ENCODE results near the gene DRC3.
"Not testable (repeated sequence)": the region's sequence is repeated elsewhere in the genome, so short reads cannot be mapped to it uniquely, and the experiment has no call there.

Gene DRC3

DNA sequence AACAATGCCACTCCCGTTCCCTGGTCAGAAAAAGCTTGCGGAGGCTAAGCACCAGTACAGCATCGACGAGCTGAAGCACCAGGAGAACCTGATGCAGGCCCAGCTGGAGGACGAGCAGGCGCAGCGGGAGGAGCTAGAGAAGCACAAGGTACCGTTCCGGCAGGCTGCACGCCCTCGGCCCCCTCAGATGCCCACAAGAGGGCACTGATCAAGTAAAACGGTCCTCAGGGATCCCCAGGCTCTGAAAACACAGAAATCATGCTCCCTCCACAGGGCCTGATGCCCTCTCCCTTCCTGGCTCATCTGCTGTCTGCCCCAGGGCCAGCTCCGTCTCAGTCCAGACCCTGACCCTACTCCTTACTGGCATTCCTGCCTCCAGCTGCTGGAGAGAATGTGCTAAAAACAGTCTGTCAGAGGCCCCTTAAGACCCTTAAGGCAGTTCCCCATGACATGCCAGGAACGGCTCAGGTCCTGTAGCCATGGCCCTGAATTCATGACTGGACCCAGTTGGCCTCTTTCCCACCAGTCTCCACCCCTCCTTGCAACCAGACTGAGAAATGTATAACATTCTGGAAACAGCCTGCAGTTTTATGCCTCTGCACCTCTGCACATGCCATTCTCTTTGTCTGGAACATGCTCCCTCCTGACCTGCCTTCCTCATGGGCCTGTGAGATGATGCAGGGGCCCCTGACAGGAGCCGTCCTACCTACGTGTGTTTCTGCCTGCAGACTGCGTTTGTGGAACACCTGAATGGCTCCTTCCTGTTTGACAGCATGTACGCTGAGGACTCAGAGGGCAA, 21.8 kb downstream of the DRC3 start:
- peak; percentile 25 for FAIRE-seq

DNA sequence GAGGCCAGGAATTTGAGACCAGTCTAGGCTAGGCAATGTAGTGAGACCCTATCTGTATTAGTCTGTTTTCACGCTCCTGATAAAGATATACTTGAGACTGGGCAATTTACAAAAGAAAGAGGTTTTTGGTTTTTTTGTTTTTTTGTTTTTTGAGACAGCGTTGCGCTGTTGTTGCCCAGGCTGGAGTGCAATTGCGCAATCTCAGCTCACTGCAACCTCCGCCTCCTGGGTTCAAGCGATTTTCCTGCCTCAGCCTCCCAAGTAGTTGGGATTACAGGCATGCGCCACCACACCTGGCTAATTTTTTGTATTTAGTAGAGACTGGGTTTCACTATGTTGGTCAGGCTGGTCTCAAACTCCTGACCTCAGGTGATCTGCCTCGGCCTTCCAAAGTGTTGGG, 23.2 kb downstream of the DRC3 start:
- not testable (repeated sequence) for FAIRE-seq

GRCh38 chr17:17998934-17999333, 26.3 kb downstream of the DRC3 start:
- no peak for FAIRE-seq

DNA sequence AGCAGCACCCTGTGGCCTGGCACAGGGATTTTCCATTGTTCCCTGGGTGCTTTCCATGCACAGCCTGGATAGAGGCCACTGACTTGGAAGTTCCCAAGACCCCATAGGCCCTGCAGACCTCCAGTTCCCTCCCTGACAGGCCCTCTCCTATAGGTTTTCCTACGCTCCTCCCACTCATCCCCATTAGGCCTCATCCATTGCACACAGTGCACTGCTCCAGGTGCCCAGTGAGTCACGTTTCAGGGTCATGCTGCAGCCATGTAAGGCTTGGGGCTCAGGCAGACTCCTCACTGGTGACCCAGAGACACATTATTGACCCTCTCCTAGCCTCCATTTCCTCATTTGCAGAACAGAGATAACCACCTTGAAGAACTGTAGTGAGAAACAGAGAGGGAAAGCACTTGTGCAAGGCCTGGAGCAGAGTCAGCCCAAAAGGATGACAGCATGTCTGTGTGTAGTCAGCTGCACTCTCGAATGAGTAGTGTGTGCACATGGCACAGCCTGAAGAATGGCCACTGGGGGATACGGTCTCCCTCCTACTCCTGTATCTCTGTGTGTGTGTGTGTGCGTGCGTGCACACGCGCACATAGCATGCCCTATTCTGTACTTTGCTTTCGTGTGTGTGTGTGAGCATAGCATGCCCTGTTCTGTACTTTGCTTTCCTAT, 26.8 kb downstream of the DRC3 start:
- no peak for FAIRE-seq

- no peak for FAIRE-seq
These were observed 27.4 kb downstream of the DRC3 start for GRCh38 chr17:18000030-18000408.

- FAIRE-seq, result no peak
These were observed 29.5 kb downstream of the DRC3 start for GRCh38 chr17:18002171-18002570.

DNA sequence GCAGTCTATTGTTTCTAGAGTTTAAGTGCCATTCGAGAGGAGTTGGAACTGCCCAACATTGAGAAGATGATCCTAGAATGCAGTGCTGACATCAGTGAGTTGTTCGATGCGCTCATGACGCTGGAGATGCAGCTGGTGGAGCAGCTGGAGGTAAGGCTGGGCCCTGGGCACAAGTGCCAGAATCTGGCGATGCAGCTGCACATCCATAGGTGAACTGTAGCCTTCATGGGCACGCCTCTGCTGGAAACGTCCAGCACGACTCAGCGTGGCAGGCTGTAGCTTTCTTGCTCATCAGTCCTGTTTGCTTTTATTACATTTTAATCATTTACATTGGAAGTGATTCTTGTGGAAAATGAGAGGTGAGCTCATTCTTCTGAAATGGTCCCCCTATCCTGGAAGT, 31.7 kb downstream of the DRC3 start:
- FAIRE-seq, result no peak

DNA sequence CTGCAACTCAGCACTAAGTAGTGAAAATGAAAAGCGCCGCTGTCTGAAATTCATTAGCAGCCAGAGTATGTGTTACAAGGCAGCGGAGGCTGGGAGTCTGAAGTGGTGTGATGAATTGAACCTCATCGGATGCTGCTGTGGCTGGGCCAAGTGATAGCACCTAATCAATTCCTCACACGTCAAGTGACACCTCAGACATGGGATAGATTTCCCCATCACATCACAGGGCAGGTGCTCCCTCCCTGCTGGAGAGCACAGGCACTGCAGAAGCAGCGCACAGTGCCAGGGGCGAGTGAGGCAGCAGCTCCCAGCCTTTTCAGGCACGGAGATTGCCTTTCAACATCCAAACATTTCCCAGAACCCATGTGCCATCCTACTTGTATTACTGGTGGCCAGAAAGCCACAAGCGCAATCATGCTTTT, 32.2 kb downstream of the DRC3 start:
- no peak for FAIRE-seq

- no peak for FAIRE-seq
These were observed 32.8 kb downstream of the DRC3 start for GRCh38 chr17:18005496-18005895.

DNA sequence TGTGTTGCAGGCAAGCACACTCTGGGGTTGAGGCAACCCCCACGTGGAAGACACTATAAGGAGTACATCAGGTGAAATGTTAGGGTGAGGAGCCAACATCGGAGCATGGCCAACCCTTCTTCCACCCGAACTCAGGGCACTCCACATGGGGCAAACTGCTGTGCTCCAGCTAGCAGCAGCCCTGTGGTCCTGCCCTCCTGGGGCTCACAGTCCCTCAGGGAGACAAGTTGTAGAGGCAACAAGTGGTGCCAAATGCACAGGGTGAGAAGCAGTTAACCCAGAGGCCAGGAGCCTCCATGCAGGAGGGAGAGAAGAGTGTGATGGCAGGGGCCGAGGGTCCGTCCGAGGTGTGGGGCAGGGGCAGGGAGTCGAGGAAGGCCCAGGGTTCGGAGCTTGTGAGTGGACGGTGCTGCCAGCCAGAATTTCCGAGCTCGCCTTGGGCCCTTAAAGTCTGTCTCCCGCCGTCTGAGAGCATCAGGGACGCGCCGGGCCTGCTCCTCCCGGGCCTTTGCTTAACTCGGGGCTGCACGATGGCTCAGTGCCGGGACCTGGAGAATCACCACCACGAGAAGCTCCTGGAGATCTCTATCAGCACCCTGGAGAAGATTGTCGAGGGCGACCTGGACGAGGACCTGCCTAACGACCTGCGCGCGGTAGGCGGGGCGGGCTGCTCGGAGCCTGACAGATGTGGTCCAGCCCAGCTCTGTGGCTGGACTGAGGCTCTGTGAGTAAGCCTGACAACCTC, 34.0 kb downstream of the DRC3 start:
- no peak for FAIRE-seq

DNA sequence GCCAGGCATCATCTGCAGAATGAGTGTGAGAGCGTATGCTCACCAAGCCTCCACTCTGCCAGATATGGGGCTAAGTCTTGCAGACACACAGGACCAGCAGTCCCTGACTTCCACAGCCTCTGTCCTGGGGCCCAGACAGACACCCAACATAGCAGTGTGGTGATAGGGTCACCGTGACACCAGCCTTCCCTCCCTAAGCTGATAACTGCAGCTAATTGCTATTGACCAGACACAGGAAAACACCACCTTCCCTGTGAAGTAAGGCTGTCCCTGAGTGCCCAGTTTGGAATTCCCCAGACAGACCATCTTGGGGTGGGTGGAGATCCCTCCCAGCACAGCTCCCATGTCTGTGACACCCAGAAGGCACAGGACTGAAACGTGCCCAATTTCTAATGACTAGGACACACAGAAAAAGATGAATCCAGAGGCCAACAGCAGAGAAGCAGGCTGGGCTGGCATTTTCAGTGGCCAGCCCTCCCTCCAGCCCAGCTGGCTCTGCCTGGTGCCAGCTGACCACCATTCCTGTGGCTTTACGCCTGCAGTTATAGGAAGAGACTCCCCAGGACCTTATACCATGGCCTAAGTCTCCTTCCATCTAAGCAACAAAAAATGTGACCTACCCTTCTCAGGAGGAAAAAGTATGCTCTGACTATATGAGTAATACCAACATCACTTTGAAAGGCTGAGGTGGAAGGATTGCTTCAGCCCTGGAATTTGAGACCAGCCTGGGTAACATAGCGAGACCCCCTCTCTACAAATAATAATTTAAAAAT, 36.0 kb downstream of the DRC3 start:
- no peak for FAIRE-seq

DNA sequence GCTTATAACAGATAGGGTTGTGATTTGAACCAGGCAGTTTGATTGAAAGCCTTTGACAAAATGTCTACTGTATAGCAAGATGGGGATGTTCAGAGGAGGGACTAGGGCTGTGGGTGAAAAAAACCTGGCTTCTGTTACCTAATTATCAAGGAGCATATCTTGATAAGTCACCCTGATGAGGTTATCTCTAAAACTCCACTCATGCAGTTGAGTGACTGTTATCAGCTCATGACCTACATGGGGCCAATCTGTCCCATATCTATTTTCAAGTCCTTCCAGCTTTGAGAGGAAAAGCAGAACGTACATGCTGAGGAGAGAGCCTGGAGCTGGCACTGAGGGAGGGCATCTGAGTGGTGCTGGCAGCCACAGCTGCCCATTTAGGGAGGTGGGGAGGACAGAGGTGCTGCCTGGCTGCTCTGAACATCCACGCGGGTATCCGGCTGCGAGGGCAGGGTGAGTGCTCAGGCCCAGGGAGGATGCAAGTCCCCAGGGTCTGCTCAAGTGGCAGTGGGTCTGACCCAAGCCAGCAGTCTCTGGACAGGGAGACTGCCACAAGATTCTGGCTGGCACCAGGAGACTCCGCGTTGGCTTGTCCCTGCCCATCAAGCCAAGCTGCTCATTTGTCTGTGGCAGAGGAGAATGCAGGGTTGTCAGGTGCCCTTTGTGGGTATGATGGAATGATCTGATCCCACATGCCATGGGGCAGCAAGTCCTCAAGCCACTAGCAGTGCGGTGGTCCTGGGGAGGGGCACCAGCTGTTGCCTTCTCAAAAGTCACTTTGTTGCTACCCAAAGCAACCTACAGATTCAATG, 37.2 kb downstream of the DRC3 start:
- FAIRE-seq, result no peak

DNA sequence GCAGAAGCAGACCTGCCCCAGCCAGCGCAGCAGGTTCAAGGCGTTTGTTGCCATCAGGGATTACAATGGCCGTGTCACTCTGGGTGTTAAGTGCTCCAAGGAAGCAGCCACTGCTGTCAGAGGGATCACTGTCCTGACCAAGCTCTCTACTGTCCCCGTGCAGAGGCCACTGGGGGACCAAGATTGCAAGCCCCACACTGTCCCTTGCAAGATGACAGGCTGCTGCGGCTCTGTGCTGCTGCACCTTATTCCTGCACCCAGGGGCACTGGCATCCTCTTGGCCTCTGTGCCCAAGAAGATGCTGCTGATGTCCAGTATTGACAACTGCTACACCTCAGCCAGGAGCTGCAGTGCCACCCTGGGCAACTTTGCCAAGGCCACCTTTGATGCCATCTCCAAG, 38.6 kb downstream of the DRC3 start:
- FAIRE-seq, result no peak

DNA sequence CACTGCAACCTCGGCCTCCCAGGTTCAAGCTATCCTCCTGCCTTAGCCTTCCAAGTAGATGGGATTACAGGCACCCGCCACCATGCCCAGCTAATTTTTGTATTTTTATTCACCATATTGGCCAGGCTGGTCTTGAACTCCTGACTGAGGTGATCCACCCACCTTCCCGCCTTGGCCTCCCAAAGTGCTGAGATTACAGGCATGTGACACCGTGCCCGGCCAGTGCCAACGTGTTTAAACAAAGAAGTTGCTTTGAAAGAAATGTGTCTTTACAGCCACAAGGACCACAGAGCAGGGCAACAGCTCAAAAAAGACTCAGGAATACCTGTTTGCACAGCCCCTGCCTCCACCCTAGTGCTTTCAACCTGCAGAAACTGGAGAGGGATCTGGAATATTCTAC, 41.3 kb downstream of the DRC3 start:
- no peak for FAIRE-seq

DNA sequence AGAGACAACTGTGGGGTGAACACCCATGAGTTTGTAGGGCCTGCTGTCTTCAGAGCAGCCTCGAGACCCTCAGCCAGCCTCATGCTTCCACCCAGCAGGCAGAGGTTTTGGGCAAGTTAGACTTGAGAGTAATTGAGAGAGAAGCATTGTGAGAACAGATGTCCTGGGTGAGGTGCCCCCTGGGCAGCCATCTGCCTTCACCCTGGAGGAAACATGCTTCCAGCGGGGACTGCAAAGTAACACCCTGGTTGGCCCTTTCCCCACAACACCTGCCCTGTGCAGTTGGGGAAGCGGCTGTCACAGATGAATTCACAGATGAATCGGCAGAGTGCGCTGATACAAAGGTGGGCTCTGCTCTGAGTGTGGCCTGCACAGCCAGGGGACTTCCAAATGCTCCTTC, 42.9 kb downstream of the DRC3 start:
- no peak for FAIRE-seq

- no peak for FAIRE-seq
These were observed 43.8 kb downstream of the DRC3 start for GRCh38 chr17:18016426-18016825.

DNA sequence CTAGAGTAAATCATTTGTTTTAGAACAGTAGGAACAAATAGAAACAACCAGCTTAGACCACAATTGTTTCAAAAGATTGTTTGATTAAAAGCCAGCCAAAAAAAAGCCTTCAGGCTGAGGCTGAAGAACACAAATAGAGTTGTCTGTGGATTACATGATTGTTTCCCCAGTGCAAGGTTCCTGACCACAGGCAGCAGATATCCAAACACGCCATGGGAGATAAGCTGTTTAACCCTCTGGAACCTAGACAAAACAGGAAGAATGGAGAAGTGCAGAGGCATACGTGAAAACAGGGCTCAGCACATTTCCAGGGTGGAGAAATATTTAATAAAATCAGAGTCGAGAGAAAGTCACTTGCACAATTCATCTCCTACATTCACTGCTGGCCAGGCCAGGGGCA, 45.3 kb downstream of the DRC3 start:
- FAIRE-seq, result no peak

DNA sequence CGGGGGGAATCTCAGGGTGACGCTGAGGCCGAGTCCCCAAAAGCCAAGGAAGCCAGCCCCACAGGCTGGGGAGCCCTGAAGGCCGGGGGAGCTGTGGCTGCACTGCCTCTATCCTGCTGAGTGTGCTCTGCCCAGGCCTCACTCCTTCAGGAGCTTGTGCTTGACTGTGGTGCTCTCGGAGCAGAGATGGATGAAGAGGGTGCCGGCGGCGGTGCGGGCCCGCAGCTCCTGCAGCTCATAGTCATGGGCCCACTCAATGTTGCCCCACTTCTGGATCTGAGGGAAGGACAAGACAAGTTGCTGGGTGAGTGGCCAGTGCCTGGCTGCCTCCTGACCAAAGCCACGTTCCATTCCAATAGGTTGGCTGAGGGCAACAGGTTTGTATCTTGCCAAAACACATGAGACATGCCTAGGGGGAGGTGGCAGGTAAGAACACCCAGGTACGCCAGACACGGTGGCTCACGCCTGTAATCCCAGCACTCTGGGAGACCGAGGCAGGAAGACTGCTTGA, 45.8 kb downstream of the DRC3 start:
- no peak for FAIRE-seq

DNA sequence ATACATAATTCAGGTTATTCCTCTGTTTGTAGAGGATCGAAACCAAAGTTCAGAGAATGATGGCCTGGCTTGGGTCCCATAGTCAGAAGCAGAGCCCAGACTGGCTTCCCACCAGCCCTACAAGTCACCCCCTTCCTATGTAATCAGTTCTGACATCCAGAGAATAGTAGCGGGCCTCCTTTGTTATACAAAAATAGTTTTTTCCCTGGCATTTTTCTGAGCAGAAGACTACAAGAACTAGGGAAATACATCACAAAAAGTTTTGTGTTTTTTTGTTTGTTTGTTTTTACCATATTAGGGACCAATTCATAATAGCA, 47.1 kb downstream of the DRC3 start:
- FAIRE-seq, result no peak

GRCh38 chr17:18020971-18021370, 48.3 kb downstream of the DRC3 start:
- no peak for FAIRE-seq

- FAIRE-seq, result no peak
These were observed 48.7 kb downstream of the DRC3 start for GRCh38 chr17:18021372-18021771.

DNA sequence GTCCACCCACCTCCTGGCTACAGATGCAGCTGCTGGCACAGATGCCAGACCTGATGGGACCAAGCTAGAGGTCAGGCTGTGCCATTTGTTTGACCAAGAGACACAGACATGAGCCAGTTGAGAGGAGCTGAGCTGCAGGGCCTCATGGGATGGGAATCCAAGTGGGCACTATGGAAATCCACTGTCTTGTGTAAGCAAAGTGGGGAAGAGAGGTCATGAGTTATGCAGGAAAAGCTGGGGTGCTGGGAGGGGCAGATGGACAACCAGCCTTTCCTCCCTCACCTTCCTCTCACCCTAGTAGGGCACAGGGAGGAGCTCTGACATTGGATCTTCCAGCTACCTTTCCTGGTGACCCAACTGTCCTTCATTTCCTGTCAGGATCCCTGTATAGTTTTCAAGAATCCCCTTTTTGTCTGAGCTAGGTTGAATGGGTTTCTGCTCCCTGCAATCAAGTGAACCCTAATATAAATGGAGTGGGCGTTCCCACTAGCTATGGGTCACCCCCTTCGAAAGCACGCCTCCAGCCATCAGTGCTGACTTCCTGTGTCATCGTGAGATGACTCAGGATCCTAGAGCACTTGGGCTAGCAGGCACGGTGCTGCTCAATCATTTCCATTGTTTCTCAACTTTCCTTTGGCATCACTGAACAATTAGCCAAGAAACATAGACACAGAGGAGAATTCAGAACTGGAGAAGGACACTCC, 52.7 kb downstream of the DRC3 start:
- no peak for FAIRE-seq

All from G401.6 (cell line).